GM12801 (cell line): ENCODE measurements around the gene SSBP3.

Experiments used
- CTCF ChIP-seq: IDR thresholded peaks from one replicate; pipeline ENCODE4 v1.5.1; 2011; ENCODE audit warnings: control low read depth; ENCODE audit not compliant: insufficient read length; ENCODE audit errors: extremely low read depth

SSBP3 gene

GRCh38 chr1:54371942-54372275 lies 34.3 kb downstream of the SSBP3 start:
- no peak for TF ChIP-seq CTCF

GRCh38 chr1:54371038-54371941 lies 34.9 kb downstream of the SSBP3 start:
- no peak for TF ChIP-seq CTCF

GRCh38 chr1:54370287-54370989 lies 35.8 kb downstream of the SSBP3 start:
- TF ChIP-seq CTCF: no peak

- no peak for TF ChIP-seq CTCF
Measured at GRCh38 chr1:54367613-54368012, 38.6 kb downstream of the SSBP3 start.

- TF ChIP-seq CTCF: no peak
Measured at GRCh38 chr1:54365847-54366246, 40.3 kb downstream of the SSBP3 start.

- TF ChIP-seq CTCF: no peak
Measured at GRCh38 chr1:54365398-54365797, 40.8 kb downstream of the SSBP3 start.

- TF ChIP-seq CTCF: no peak
Measured at GRCh38 chr1:54364995-54365394, 41.2 kb downstream of the SSBP3 start.
